Measurements from ENCODE around the gene RAD1.

The RAD1 gene, protein sequence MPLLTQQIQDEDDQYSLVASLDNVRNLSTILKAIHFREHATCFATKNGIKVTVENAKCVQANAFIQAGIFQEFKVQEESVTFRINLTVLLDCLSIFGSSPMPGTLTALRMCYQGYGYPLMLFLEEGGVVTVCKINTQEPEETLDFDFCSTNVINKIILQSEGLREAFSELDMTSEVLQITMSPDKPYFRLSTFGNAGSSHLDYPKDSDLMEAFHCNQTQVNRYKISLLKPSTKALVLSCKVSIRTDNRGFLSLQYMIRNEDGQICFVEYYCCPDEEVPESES

DNA sequence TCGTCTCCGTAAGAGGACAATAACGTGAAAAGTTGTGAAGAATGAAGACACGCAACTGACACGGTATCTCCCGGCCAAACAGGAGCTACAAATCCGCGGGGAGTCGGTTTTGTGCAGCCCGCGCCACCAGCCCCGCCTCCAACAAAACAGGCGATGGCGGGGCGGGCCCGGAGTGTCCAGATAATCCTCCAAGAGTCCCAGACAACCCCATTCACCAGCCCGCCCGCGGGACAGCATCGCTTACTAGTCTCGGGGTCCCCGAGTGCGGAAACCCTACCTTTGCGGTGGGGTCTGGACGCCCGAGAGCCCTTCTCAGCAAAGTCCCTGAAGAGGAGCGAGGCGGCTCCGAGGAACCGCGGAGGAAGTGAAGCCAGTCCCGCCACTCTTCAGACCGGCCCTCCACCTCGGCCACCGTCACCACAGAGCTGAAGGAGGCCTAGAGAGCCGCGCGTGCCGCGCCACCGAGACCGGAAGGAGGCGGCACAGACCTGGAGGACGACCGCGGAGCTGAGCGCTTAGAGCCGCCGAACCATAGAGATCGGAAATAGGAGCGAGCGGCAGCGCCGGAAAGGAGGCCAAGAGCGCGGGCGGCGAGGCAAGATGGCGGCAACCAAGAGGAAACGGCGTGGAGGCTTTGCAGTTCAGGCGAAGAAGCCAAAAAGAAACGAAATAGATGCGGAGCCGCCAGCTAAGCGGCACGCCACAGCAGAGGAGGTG, at the start of gene RAD1, which contains the start of gene BRIX1:
TSS of gene RAD1 (minus strand) at position 366 of the 717 bp plus-strand sequence. CDS start 612 bp downstream, outside the sequence.
TSS of gene BRIX1 (plus strand) at position 573 of the 717 bp plus-strand sequence. CDS start at position 601, 28 bp downstream.
- Histone ChIP-seq H3K4me1 (ENCODE audit: control insufficient read depth, insufficient read depth, low read length) (peaks cover 47% of the 10 kb centered on the region), H3K4me3 (ENCODE audit: low read length) (peak within 1 kb of the TSS; percentile 94), H3K27me3 (replicated peaks; ENCODE audit: control insufficient read depth, insufficient read depth, low read length) (no peaks in the 10 kb centered on the region), H3K36me3 (ENCODE audit: control insufficient read depth, insufficient read depth, low read length, severe bottlenecking) (peaks cover 28% of the 10 kb centered on the region), H3K9ac (ENCODE audit: low read length) (peak within 1 kb of the TSS; percentile 95), H3K9me3 (ENCODE audit: control insufficient read depth, low read length) (no peaks in the 10 kb centered on the region)
- peak; percentile 99 for DNase-seq (ENCODE audit: low read depth)

DNA sequence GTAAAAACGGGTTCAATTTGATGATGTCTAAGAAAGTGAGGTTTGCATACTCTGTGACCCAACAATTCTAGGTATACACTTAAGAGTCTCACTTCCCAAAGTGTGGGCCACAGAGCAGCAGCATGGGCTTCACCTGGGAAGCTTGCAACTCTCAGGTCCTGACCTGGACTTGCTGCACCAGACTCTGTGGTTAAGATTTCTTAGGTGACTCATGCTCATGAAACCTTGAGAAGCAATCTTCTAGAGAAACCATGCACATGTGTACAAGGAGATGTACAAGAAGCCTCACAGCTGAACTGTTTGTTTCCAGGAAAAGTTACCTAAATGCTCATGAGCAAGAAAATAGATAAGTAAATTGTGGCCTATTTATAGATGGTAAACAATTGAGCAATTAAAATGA, 44.0 kb upstream of the RAD1 start:
- Histone ChIP-seq H3K9me3 (ENCODE audit: control insufficient read depth, low read length) (no peaks in the 10 kb centered on the region), H3K36me3 (ENCODE audit: control insufficient read depth, insufficient read depth, low read length, severe bottlenecking) (peaks cover 11% of the 10 kb centered on the region)
- DNase-seq (ENCODE audit: low read depth) = peak; percentile 40

DNA sequence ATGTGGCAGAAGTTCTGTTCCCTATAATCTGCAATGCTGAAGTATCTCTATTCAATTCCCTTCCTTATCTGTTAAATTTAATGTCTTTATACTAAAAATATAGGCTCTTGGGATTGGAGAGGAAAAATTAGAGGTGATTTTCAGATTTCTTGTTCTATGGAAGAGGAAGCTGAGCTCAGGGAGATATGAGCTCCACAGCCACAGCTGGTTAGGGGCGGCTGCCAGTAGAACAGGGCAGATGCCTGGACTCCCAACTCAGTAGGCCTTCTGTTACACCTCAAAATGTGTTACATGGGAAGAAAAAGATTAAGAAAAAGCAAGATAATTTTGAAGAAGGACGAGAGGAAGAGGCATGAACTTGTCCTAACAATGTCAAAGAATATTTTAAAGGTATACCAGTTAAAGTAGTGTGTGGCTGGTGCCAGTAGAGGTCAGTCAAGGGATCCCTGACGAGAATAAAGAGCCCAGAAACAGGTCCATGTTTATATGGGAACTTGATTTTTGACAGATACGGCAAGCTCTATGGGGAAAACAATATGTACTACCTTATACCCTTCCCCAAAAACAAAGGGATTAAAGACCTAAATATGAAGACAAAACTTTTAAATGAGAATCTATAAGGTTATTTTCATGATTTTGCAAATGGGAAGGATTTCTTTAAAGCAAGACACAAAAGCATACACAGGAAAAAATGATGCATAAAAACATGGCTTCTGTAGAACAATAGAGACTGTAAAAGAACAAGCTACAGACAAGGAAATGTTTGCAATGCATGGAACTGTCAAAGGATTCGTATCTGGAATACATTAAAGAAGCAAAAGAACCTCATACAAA, 42.8 kb upstream of the RAD1 start:
- peak overlapping the region; percentile 73 for H3K9ac ChIP-seq (ENCODE audit: low read length)
- H3K9me3 ChIP-seq (ENCODE audit: control insufficient read depth, low read length) = no peaks in the 10 kb centered on the region
- DNase-seq (ENCODE audit: low read depth) = peak; percentile 56
- peaks cover 20% of the 10 kb centered on the region for H3K4me1 ChIP-seq (ENCODE audit: control insufficient read depth, insufficient read depth, low read length)
- no peaks in the 10 kb centered on the region for H3K27me3 ChIP-seq (replicated peaks; ENCODE audit: control insufficient read depth, insufficient read depth, low read length)
- peaks cover 24% of the 10 kb centered on the region for H3K36me3 ChIP-seq (ENCODE audit: control insufficient read depth, insufficient read depth, low read length, severe bottlenecking)
- H3K4me3 ChIP-seq (ENCODE audit: low read length) = peak overlapping the region; percentile 17

More for the DNA sequence above, 44.0 kb upstream of the RAD1 start:
- H3K27me3 ChIP-seq (replicated peaks; ENCODE audit: control insufficient read depth, insufficient read depth, low read length) = no peaks in the 10 kb centered on the region
- H3K9ac ChIP-seq (ENCODE audit: low read length) = no peak overlapping the region
- no peak overlapping the region for H3K4me3 ChIP-seq (ENCODE audit: low read length)
- H3K4me1 ChIP-seq (ENCODE audit: control insufficient read depth, insufficient read depth, low read length) = peaks cover 20% of the 10 kb centered on the region

DNA sequence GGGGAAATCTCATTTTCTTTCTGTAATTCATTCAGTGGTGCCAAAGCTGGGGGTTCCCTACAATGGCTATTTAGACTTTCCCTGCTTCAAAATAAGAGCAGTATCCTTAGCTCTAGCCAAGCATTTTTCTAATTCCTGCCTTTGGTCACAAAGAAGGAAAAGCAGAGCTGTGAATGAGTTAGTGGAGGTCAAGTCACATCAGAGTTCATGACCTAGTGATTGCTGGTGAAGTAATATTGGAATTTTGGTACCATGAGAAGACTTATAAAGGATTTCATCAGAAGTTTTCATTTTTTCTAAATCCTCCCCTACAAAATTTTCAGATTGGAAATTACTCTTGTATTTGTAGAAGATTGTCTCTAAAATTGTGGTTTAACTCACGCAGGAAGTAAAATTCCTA, 42.0 kb upstream of the RAD1 start:
- Histone ChIP-seq H3K4me3 (ENCODE audit: low read length) (peak overlapping the region; percentile 17), H3K9ac (ENCODE audit: low read length) (peak overlapping the region; percentile 73), H3K9me3 (ENCODE audit: control insufficient read depth, low read length) (no peaks in the 10 kb centered on the region), H3K27me3 (replicated peaks; ENCODE audit: control insufficient read depth, insufficient read depth, low read length) (no peaks in the 10 kb centered on the region), H3K4me1 (ENCODE audit: control insufficient read depth, insufficient read depth, low read length) (peaks cover 20% of the 10 kb centered on the region), H3K36me3 (ENCODE audit: control insufficient read depth, insufficient read depth, low read length, severe bottlenecking) (peaks cover 30% of the 10 kb centered on the region)
- peak; percentile 8 for DNase-seq (ENCODE audit: low read depth)

DNA sequence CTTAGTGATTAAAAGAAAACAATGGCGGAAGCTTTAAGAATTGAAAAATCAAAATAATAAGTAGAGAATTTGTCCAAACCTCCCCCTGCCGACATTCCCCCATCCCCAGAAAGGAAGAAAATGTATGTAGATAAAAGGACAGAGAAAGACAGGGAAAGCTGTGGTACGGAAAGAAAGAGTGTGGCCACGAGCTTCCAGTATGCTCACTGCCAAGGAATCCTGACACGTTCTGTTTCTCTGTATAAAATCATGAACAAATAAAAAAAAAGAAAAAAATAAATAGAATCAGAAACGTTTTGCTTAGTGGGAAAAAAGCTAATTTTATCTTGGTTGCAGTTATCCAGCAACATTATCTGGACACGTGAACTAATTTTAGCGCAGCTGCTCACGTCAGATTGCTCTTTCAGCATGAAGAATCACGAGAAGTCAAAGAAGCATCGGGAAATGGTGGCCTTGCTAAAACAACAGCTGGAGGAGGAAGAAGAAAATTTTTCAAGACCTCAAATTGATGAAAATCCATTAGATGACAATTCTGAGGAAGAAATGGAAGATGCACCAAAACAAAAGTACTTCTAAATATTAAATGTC, 29.2 kb upstream of the RAD1 start:
- DNase-seq (ENCODE audit: low read depth) = no peak
- H3K9me3 ChIP-seq (ENCODE audit: control insufficient read depth, low read length) = no peaks in the 10 kb centered on the region
- H3K4me1 ChIP-seq (ENCODE audit: control insufficient read depth, insufficient read depth, low read length) = no peaks in the 10 kb centered on the region
- H3K9ac ChIP-seq (ENCODE audit: low read length) = no peak overlapping the region
- no peaks in the 10 kb centered on the region for H3K27me3 ChIP-seq (replicated peaks; ENCODE audit: control insufficient read depth, insufficient read depth, low read length)
- no peak overlapping the region for H3K4me3 ChIP-seq (ENCODE audit: low read length)
- H3K36me3 ChIP-seq (ENCODE audit: control insufficient read depth, insufficient read depth, low read length, severe bottlenecking) = peaks cover 86% of the 10 kb centered on the region

DNA sequence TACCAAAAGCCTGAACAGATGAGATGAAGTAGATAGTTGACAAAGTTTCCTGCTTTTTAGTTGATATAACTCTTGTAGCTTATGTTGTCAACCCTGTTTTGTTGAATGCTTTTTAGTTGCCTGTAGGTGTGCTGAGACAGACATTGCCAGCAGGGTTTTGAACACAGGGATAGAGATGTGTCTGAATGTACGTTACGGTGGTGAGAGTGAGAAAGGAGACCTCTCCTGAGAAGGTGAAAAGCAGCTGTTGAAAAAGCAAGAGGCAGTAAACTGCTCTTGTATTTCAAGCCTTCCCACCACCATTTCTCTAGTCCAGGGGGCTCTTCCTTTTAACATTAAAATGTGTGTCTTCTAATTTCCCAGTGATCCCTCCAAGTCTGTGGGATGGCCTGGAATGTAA, 28.7 kb upstream of the RAD1 start:
- H3K9me3 ChIP-seq (ENCODE audit: control insufficient read depth, low read length) = no peaks in the 10 kb centered on the region
- H3K4me3 ChIP-seq (ENCODE audit: low read length) = no peak overlapping the region
- no peak for DNase-seq (ENCODE audit: low read depth)
- H3K4me1 ChIP-seq (ENCODE audit: control insufficient read depth, insufficient read depth, low read length) = no peaks in the 10 kb centered on the region
- H3K27me3 ChIP-seq (replicated peaks; ENCODE audit: control insufficient read depth, insufficient read depth, low read length) = no peaks in the 10 kb centered on the region
- H3K9ac ChIP-seq (ENCODE audit: low read length) = no peak overlapping the region
- H3K36me3 ChIP-seq (ENCODE audit: control insufficient read depth, insufficient read depth, low read length, severe bottlenecking) = peaks cover 85% of the 10 kb centered on the region

DNA sequence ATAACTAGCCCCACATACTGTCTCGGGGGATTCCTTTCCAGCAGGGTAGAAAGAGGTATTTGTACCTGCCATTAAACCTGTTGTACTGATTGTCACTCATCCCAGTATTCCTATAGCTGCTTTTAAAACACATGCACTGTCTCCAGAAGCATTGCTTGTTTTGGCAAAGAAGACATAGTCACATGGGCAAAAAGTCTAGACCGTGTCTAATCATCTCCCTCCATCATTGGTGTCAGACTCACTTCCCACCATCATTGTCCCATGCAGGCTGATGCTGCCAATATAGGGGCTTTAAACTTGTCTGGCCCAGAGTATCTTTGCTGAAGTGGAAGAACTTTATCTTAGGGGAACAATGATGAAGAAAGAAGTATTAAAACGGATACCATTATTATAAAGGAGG, 26.6 kb upstream of the RAD1 start:
- peaks cover 95% of the 10 kb centered on the region for H3K36me3 ChIP-seq (ENCODE audit: control insufficient read depth, insufficient read depth, low read length, severe bottlenecking)
- no peak overlapping the region for H3K4me3 ChIP-seq (ENCODE audit: low read length)
- H3K9me3 ChIP-seq (ENCODE audit: control insufficient read depth, low read length) = no peaks in the 10 kb centered on the region
- DNase-seq (ENCODE audit: low read depth) = no peak
- H3K9ac ChIP-seq (ENCODE audit: low read length) = no peak overlapping the region
- H3K27me3 ChIP-seq (replicated peaks; ENCODE audit: control insufficient read depth, insufficient read depth, low read length) = no peaks in the 10 kb centered on the region
- no peaks in the 10 kb centered on the region for H3K4me1 ChIP-seq (ENCODE audit: control insufficient read depth, insufficient read depth, low read length)

DNA sequence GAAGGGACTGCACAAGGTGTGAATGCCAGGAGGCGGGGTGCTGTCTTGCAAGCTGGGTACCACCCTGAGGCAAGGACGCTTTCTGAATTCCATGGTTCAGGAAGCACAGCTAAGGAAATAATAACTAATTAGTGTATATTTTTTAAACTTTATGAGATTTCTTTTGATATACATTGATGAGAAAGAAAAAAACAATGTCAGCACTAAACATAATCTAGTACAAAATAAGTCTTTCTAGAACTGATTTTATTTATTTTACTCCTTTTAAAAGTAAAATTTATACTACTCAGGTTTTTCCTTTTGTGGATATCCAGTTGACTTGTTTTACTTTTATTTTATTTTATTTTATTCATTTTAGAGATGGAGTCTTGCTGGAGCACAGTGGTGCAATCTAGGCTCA, 17.6 kb upstream of the RAD1 start:
- no peak for DNase-seq (ENCODE audit: low read depth)
- Histone ChIP-seq H3K9me3 (ENCODE audit: control insufficient read depth, low read length) (no peaks in the 10 kb centered on the region), H3K4me3 (ENCODE audit: low read length) (no peak overlapping the region), H3K27me3 (replicated peaks; ENCODE audit: control insufficient read depth, insufficient read depth, low read length) (no peaks in the 10 kb centered on the region), H3K9ac (ENCODE audit: low read length) (no peak overlapping the region), H3K36me3 (ENCODE audit: control insufficient read depth, insufficient read depth, low read length, severe bottlenecking) (peaks cover 25% of the 10 kb centered on the region), H3K4me1 (ENCODE audit: control insufficient read depth, insufficient read depth, low read length) (peaks cover 19% of the 10 kb centered on the region)

DNA sequence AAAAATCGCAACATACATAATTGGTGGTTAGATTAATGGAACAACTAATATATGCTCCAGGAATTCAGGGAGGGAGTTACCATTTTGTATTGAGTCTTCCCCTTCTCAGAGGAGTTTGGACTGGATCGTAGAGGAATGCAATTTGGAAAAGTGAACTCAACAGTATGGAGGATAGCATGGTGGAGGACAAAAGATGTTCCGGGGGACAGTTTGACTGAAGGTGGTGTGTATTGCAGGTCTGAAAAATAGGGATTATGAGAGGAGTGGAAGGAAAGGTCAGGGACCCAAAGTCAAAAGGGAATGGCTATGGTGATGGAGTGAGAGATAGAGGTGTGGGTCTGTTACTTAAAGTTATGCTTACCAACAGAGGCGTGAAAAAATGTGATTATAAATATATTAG, 15.6 kb upstream of the RAD1 start:
- Histone ChIP-seq H3K4me1 (ENCODE audit: control insufficient read depth, insufficient read depth, low read length) (peaks cover 19% of the 10 kb centered on the region), H3K9ac (ENCODE audit: low read length) (peak overlapping the region; percentile 94), H3K27me3 (replicated peaks; ENCODE audit: control insufficient read depth, insufficient read depth, low read length) (no peaks in the 10 kb centered on the region), H3K36me3 (ENCODE audit: control insufficient read depth, insufficient read depth, low read length, severe bottlenecking) (peaks cover 17% of the 10 kb centered on the region), H3K9me3 (ENCODE audit: control insufficient read depth, low read length) (no peaks in the 10 kb centered on the region), H3K4me3 (ENCODE audit: low read length) (peak overlapping the region; percentile 95)
- no peak for DNase-seq (ENCODE audit: low read depth)

DNA sequence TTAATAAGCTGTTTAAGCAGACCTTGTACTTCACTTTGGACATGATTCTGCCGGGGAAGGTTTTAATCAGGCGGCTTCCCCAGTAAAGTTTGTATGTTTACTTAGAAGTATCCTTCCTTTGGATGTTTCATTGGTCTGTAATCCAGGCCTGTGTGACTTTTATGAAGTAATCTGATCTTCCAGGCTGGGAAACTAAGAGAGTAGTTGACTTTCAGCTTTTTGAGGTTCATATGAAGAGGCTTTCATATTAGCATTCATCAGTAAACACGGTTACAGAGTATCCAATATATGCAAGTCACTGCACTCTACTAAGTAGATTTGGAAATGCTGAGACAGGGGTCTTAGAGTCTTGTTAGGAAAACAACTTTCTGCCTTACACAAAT, 15.1 kb upstream of the RAD1 start:
- H3K36me3 ChIP-seq (ENCODE audit: control insufficient read depth, insufficient read depth, low read length, severe bottlenecking) = peaks cover 17% of the 10 kb centered on the region
- H3K9me3 ChIP-seq (ENCODE audit: control insufficient read depth, low read length) = no peaks in the 10 kb centered on the region
- peak overlapping the region; percentile 94 for H3K9ac ChIP-seq (ENCODE audit: low read length)
- peak; percentile 65 for DNase-seq (ENCODE audit: low read depth)
- H3K4me1 ChIP-seq (ENCODE audit: control insufficient read depth, insufficient read depth, low read length) = peaks cover 19% of the 10 kb centered on the region
- H3K27me3 ChIP-seq (replicated peaks; ENCODE audit: control insufficient read depth, insufficient read depth, low read length) = no peaks in the 10 kb centered on the region
- peak overlapping the region; percentile 95 for H3K4me3 ChIP-seq (ENCODE audit: low read length)
